Measurements from ENCODE around the gene PDIA4. TPM values are rescaled to one million over a fixed set of nuclear protein-coding genes. Genes with fewer than 3 reads are reported as not detected.
"Not testable (repeated sequence)": the region's sequence is repeated elsewhere in the genome, so short reads cannot be mapped to it uniquely, and the experiment has no call there.

PDIA4 gene
- polyA plus RNA-seq, 6 donors from 2014 or later, result 66.3 to 102 (median 78.2) TPM

DNA sequence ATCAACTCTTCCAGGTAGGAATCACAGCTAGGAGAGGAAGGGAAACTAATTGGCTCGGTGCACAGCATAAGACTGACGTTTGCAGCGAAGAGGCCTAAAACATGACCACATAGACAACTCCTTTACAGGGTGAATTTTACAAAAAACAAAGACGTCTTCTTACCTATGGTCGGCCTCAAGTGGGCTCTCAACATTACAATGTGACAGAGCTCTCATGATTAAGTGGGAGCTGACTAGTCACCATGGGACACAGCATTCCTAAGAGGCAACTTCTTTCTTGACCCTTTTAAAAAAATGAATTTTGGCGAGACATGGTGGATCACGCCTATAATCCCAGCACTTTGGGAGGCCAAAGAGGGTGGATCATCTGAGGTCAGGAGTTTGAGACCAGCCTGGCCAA lies 4.6 kb downstream of the PDIA4 start:
- Mint-ChIP-seq H3K4me3 (no peak overlapping the region), H3K27ac (peak overlapping the region in 1 of 6 donors; percentile 14), H3K9me3 (no peaks in the 10 kb centered on the region), H3K27me3 (no peaks in the 10 kb centered on the region), H3K4me1 (peaks cover 35 to 56% (median 50%) of the 10 kb centered on the region in 3 donors), H3K36me3 (peaks cover 9 to 15% of the 10 kb centered on the region in 2 donors)
- ATAC-seq (ENCODE audit: low read depth in 2 of 2) (no peak), DNase-seq (no peak)

DNA sequence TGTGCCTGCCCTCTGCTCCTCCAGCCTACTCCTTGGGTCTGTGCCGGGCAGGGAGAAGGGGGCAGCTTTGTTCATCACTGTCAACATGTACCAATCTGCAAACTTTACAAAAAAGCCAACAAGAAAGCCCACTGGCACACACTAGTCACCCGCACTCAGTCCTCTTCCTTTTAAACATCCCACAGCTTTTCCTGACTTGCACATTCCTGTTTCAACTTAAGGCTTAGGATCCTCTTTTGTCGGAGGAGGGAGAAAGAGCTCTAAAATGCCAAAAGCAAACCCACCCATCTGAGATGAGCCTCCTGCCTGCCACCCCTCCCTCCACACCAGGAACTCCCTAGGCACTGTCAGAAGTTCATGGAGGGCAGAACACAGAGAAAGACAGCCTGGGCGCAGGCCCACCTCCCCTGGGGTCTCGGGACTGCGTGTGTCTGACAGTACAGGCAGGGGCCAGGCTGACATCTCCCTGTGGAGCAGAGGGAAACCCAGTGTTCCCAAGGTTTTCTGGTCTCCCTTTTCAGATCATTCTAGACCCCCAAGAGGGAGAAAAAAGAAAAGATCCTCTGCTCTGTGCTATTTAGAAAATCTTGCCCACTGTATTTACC lies 5.4 kb downstream of the PDIA4 start:
- DNase-seq (no peak), ATAC-seq (ENCODE audit: low read depth in 2 of 2) (no peak)
- Mint-ChIP-seq H3K4me3 (no peak overlapping the region), H3K27me3 (no peaks in the 10 kb centered on the region), H3K36me3 (peaks cover 9 to 15% of the 10 kb centered on the region in 2 donors), H3K27ac (peak overlapping the region in 3 of 6 donors; percentile 42 to 61 (median 60)), H3K9me3 (no peaks in the 10 kb centered on the region), H3K4me1 (peaks cover 31 to 54% (median 48%) of the 10 kb centered on the region in 3 donors)

DNA sequence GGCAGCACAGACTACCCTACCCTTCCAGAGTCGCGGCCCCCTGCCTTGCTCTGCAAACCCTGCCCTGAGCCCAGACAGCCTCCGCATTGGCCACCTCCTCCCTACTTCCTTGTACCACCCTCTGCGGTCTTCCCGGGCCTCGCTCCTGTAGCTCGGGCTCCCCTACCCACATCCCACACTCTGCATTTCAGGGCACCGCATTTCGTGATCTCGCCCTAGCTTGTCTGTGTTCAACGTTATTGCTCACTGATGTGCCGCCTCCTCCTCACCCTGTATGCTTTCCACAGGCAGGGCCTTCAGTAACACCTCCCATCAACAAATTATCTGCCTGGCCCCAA lies 6.6 kb downstream of the PDIA4 start:
- no peak for ATAC-seq (ENCODE audit: low read depth in 2 of 2)
- Mint-ChIP-seq H3K9me3 (no peaks in the 10 kb centered on the region), H3K4me1 (peaks cover 19 to 45% (median 36%) of the 10 kb centered on the region in 3 donors), H3K36me3 (peaks cover 12 to 15% of the 10 kb centered on the region in 2 donors), H3K4me3 (no peak overlapping the region), H3K27ac (peak overlapping the region in 5 of 6 donors; percentile 29 to 50 (median 38)), H3K27me3 (no peaks in the 10 kb centered on the region)
- DNase-seq, result no peak

DNA sequence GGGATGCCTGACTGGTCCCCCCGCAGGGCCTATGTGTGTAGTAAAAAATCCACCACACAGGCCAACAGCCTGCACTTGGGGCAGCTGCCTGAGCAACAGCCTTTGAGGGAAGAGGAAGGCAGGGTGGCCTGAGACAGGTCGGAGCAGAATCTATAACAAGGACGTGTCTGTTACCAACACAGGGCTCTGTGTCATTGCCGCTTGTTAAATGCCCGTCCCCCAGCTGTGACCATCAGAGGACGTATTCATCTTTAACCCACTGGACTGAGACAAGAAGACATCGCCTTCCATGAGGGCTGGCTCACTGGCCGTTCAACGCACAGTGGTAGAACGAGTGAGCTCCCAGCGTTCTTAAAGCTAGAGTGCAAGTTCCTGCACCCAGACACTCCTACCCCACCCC lies 7.8 kb downstream of the PDIA4 start:
- Mint-ChIP-seq H3K4me1 (peaks cover 18 to 33% (median 25%) of the 10 kb centered on the region in 3 donors), H3K36me3 (peaks cover 13 to 15% of the 10 kb centered on the region in 2 donors), H3K27me3 (no peaks in the 10 kb centered on the region), H3K9me3 (no peaks in the 10 kb centered on the region), H3K4me3 (no peak overlapping the region), H3K27ac (peak overlapping the region in 2 of 6 donors; percentile 29 to 76)
- no peak for DNase-seq
- ATAC-seq (ENCODE audit: low read depth in 2 of 2), result no peak

DNA sequence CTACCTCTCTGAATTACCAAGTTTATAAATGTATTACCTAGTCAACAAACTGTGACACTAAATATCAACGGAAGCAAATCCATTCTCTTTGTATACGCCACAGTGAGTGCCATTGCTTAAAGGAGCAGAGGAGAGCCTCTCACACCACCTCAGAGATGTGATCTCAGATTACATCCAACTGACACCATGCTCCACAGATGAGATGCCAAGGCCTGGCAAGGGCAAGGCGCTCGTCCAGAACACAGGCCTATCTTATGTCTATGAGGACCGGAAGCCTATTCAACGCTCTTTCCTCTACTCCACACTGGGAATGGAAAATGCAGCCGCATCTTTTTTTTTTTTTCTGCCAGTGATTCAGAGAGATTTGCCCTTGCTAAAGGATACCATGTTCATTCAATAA lies 11.4 kb downstream of the PDIA4 start:
- ATAC-seq (ENCODE audit: low read depth in 2 of 2), result no peak
- peak overlapping the region in 1 of 6 donors; percentile 11 for H3K27ac Mint-ChIP-seq

DNA sequence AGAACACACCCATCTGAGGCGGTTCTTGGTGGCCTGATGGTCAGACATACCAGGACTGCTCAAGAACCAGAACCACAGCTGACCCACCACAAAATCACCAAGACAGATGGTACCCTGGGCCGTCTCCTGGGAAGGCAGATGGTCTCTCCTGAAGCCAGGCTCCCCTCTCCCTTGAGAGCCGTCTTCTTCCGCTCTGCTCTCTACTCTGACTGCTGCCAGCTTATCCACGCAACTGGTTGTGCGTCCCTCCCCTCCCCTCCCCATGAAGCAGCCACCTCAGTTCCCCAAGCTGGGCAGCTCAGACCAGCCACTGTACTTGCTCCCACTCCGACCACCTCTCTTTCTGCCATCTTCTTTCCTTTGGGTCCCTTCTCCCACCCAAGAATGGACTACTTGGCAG lies 14.0 kb downstream of the PDIA4 start:
- H3K4me1 Mint-ChIP-seq, result peaks cover 0 to 8% (median 6%) of the 10 kb centered on the region in 3 donors
- H3K4me3 Mint-ChIP-seq, result no peak overlapping the region
- H3K36me3 Mint-ChIP-seq, result peaks cover 4 to 24% of the 10 kb centered on the region in 2 donors
- DNase-seq (no peak), ATAC-seq (ENCODE audit: low read depth in 2 of 2) (no peak)
- H3K27me3 Mint-ChIP-seq, result no peaks in the 10 kb centered on the region
- H3K9me3 Mint-ChIP-seq, result no peaks in the 10 kb centered on the region
- H3K27ac Mint-ChIP-seq, result no peak overlapping the region

More for the DNA sequence above, 11.4 kb downstream of the PDIA4 start:
- DNase-seq, result no peak
- Mint-ChIP-seq H3K9me3 (no peaks in the 10 kb centered on the region), H3K36me3 (peaks cover 12 to 39% of the 10 kb centered on the region in 2 donors), H3K27me3 (no peaks in the 10 kb centered on the region), H3K4me1 (peaks cover 11 to 18% (median 14%) of the 10 kb centered on the region in 3 donors), H3K4me3 (no peak overlapping the region)

DNA sequence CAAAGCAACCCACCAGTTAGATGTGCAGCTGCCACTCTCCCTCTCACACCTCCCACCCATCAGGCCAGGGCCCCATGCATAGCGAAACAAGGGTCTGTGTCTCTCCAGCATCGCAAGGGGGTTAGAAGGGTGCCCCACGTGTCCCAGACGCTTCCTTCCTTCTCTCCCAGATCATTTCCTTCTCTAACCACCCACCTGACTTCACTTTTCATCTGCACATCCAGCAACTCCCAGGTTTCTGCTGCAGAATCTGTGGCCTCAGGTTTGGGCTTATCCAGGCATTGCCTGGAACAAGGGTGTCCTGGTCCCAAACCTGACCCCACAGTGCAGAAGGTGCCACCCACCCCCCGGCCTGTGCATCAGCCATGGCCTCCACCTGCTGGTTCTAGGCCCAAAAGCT lies 14.4 kb downstream of the PDIA4 start:
- Mint-ChIP-seq H3K27me3 (no peaks in the 10 kb centered on the region), H3K36me3 (peaks cover 4 to 24% of the 10 kb centered on the region in 2 donors), H3K9me3 (no peaks in the 10 kb centered on the region), H3K27ac (peak overlapping the region in 1 of 6 donors; percentile 76), H3K4me3 (no peak overlapping the region), H3K4me1 (peaks cover 0 to 8% (median 5%) of the 10 kb centered on the region in 3 donors)
- ATAC-seq (ENCODE audit: low read depth in 2 of 2) (no peak), DNase-seq (no peak)

DNA sequence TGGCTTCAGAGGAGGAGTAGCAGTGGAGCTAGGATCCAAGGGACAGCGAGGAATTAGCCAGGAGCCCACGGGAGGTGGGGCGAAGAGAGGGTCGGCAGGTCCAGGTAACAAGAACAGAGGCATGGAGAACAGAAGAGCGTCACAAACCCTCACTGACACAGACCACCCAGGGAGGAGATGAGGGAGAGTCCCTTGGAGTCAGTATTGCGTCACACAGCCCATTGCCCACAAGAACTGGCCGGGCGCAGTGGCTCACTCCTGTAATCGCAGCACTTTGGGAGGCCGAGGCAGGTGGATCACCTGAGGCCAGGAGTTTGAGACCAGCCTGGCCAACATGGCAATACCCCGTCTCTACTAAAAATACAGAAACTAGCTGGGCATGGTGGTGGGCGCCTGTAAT lies 15.6 kb downstream of the PDIA4 start:
- not testable (repeated sequence) for DNase-seq; H3K4me1 Mint-ChIP-seq; H3K4me3 Mint-ChIP-seq; H3K27me3 Mint-ChIP-seq; ATAC-seq (ENCODE audit: low read depth in 2 of 2); H3K9me3 Mint-ChIP-seq
- peak overlapping the region in 1 of 6 donors; percentile 5 for H3K27ac Mint-ChIP-seq
- H3K36me3 Mint-ChIP-seq, result peaks cover 4 to 24% of the 10 kb centered on the region in 2 donors

DNA sequence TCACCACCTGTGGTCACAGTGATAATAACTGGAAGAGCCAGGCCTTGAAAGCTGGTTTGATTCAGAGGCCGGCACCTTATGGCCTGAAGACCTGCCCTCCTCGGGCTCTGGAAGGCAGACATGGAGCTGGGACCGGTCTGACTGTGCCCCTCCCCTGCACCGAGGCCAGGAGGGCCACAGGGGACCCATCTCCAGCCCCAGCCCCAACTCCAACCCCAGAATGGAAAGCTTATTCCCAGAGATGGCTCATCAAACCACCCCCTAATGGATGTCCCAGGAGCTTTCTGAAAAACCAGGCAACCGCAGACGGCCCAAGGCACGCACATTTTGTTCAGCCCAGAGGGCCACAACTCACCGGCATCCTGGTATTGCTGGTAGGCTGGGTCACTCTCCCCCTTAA lies 16.8 kb downstream of the PDIA4 start:
- Mint-ChIP-seq H3K27ac (no peak overlapping the region), H3K4me1 (peaks cover 0 to 8% (median 7%) of the 10 kb centered on the region in 3 donors), H3K36me3 (peaks cover 0 to 24% of the 10 kb centered on the region in 2 donors), H3K27me3 (no peaks in the 10 kb centered on the region), H3K9me3 (no peaks in the 10 kb centered on the region), H3K4me3 (no peak overlapping the region)
- DNase-seq, result no peak
- no peak for ATAC-seq (ENCODE audit: low read depth in 2 of 2)

DNA sequence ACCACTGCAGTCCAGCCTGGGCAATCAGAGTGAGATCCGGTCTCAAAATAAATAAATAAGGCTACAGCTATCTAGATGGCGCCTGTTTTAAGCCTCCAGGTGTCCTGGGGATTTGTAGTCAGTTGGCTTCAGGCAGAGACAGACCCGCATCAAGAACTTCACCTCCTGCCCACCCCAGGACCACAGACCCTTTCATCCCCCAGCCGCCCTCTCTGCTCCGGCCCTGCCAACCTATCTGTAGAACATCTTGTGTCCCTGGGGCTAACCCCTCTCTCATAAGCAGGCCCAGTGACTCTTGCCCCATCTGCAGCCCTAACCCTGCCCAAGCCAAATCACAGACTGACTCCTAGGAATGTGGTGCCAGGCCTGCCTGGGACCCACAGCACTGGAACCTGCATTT lies 17.9 kb downstream of the PDIA4 start:
- ATAC-seq (ENCODE audit: low read depth in 2 of 2) (no peak), DNase-seq (no peak)
- Mint-ChIP-seq H3K4me1 (peaks cover 6 to 16% (median 8%) of the 10 kb centered on the region in 3 donors), H3K27ac (no peak overlapping the region), H3K27me3 (no peaks in the 10 kb centered on the region), H3K4me3 (no peak overlapping the region), H3K36me3 (peaks cover 0 to 24% of the 10 kb centered on the region in 2 donors), H3K9me3 (no peaks in the 10 kb centered on the region)

DNA sequence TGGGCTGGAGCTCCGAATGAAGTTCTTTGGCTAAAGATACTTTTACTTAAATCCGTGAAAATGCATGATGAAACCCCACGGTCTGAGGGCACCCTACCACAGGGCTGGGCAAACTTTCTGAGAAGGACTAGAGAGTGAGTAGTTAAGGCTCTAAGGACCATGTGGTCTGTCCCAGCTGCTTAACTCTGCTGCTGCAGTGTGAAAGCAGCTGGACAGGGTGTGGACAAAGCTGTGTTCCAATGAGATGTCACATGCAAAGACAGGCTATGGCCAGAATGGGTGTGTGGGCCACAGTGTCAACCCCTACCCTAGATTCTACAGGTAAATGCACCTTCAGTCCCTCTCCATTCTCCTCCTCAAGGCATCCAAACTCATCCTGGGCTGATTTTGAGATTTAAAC lies 18.8 kb downstream of the PDIA4 start:
- peaks cover 7 to 14% (median 8%) of the 10 kb centered on the region in 3 donors for H3K4me1 Mint-ChIP-seq
- no peak for DNase-seq
- H3K36me3 Mint-ChIP-seq, result peaks cover 0 to 20% of the 10 kb centered on the region in 2 donors
- H3K27ac Mint-ChIP-seq, result peak overlapping the region in 1 of 6 donors; percentile 33
- H3K27me3 Mint-ChIP-seq, result no peaks in the 10 kb centered on the region
- H3K4me3 Mint-ChIP-seq, result no peak overlapping the region
- no peak for ATAC-seq (ENCODE audit: low read depth in 2 of 2)
- no peaks in the 10 kb centered on the region for H3K9me3 Mint-ChIP-seq

DNA sequence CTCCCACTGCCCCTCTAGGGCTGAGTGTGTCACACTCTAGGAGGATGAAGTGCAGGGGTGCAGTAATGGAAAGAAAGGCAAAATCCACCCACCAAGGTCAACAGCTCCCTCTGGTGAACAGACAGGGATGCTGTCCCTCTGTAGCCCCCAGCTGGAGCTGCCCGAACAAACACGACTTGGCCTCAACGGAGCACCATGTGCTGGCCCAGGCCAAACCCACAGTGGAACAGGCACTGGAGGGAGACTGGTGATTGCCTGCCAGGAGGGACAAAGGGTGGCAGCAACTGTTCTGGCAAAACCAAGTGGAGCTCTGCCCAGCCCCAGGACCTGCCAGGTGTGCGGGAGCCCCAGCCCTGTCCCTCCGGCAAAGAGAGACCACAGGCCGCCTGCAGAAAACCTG lies 20.7 kb downstream of the PDIA4 start:
- Mint-ChIP-seq H3K27ac (peak overlapping the region in 2 of 6 donors; percentile 73 to 74), H3K27me3 (no peaks in the 10 kb centered on the region), H3K4me1 (peaks cover 7 to 12% (median 7%) of the 10 kb centered on the region in 3 donors), H3K36me3 (peaks cover 4 to 12% of the 10 kb centered on the region in 2 donors), H3K4me3 (no peak overlapping the region), H3K9me3 (no peaks in the 10 kb centered on the region)
- DNase-seq (no peak), ATAC-seq (ENCODE audit: low read depth in 2 of 2) (no peak)

DNA sequence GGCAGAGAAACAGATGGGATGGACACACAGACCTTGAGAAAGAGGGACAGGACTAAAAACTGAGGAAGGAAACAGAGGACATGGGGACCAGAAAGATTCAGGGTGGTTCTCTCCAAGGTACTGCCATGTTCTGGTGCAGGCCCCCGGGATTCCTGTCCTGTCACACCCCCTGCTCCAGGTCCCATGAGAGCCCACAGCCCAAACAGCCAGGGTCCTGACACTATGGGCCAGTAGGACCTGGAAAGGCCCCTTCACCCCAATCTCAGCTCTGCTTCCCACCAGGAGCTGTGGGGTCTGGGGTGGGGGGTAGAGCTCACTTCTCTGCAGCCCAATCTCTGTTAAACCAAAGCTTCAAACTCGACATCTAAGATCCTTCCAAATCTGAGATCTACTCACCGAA lies 21.2 kb downstream of the PDIA4 start:
- no peaks in the 10 kb centered on the region for H3K9me3 Mint-ChIP-seq
- no peaks in the 10 kb centered on the region for H3K27me3 Mint-ChIP-seq
- DNase-seq, result no peak
- H3K36me3 Mint-ChIP-seq, result peaks cover 4 to 8% of the 10 kb centered on the region in 2 donors
- H3K27ac Mint-ChIP-seq, result peak overlapping the region in 2 of 6 donors; percentile 73 to 74
- no peak for ATAC-seq (ENCODE audit: low read depth in 2 of 2)
- no peak overlapping the region for H3K4me3 Mint-ChIP-seq
- H3K4me1 Mint-ChIP-seq, result peaks cover 3 to 12% (median 7%) of the 10 kb centered on the region in 3 donors

DNA sequence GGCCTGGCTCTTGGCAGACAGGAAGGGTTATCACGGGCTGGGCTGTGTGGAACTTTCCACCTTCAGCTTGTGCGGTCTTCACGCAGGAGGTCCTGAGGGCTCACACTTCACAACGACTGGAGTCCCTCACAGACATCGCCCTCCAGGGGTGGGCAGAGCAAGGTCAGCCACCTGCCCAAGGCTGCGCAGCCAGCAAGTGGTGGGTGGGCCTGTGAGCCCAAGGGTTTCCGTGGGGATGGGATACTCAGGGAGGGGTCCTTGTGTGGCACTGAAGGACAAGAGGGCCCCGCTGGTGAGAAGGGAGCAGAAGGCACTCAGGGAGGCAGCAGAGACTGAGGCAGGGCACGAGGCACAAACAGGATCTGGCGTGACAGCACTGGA lies 22.0 kb downstream of the PDIA4 start:
- no peak for ATAC-seq (ENCODE audit: low read depth in 2 of 2)
- H3K4me3 Mint-ChIP-seq, result peak overlapping the region in 1 of 8 donors; percentile 53
- no peaks in the 10 kb centered on the region for H3K9me3 Mint-ChIP-seq
- peak overlapping the region in 1 of 6 donors; percentile 28 for H3K27ac Mint-ChIP-seq
- peaks cover 3 to 12% (median 9%) of the 10 kb centered on the region in 3 donors for H3K4me1 Mint-ChIP-seq
- no peak for DNase-seq
- H3K36me3 Mint-ChIP-seq, result peaks cover 4 to 6% of the 10 kb centered on the region in 2 donors
- H3K27me3 Mint-ChIP-seq, result no peaks in the 10 kb centered on the region

Measured in naive B cell (primary cell).